ENCODE data around the gene FARSB.
A peak's percentile ranks its signal among the peaks of the same experiment; 100 is the strongest.
"Not testable (repeated sequence)": the region's sequence is repeated elsewhere in the genome, so short reads cannot be mapped to it uniquely, and the experiment has no call there.

FARSB gene

DNA sequence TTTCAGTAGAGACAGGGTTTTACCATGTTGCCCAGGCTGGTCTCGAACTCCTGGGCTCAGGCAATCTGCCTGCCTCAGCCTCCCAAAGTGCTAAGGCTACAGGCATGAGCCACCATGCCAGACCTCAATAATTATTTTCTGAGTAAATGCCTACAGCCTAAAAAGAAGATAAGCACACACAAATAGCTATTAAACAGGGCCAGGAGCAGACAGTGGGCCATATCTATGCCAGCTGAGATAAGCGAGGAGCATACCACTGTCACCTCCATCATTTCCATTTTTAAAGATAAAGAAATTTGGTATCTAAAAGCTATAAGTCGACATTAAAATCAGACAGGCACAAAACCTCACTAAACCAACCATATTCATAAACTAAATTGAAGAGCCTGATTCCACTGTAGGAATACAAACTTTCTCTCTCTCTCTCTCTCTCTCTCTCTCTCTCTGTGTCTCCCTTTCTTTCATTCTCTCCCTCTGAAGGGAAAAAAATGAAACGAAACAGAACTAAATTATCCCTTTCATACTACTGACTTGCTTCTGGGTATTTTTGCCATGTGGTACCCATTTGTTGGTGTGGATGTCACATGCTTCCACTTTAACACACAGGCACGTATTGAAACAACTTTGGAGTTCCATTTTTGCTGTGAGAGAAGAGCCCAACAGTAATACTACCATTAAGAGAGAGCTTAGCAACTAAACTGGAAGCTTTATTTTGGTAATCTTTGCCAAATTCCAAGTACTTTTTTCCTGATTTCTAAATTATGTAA is 51.0 kb downstream of the FARSB start:
- no peaks in the 10 kb centered on the region for H3K4me1 Mint-ChIP-seq (ENCODE audit: low read depth)
- H3K36me3 Mint-ChIP-seq (ENCODE audit: low read depth): peaks cover 59% of the 10 kb centered on the region
- no peak overlapping the region for H3K27ac Mint-ChIP-seq

DNA sequence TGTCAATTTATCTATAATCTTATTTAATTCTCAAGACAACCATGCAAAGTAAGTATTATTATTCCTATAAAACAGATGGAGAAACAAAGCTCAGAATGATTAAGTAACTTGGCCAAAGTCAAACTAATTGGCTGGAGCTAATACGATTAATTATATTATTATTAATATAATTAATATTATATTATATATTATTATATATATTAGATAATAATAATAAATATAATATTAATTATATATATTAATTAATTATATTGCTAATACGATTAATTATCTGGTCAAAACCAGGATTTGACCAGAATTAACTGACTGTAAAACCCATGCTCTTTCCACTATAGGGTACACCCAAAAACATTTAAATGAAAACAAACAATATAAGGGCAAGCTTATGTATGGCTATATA is 52.4 kb downstream of the FARSB start:
- H3K4me1 Mint-ChIP-seq (ENCODE audit: low read depth): no peaks in the 10 kb centered on the region
- no peaks in the 10 kb centered on the region for H3K27me3 Mint-ChIP-seq
- H3K27ac Mint-ChIP-seq: no peak overlapping the region
- no peak overlapping the region for H3K4me3 Mint-ChIP-seq
- no peaks in the 10 kb centered on the region for H3K9me3 Mint-ChIP-seq
- H3K36me3 Mint-ChIP-seq (ENCODE audit: low read depth): peaks cover 59% of the 10 kb centered on the region

More for the DNA sequence above, 51.0 kb downstream of the FARSB start:
- H3K27me3 Mint-ChIP-seq: no peaks in the 10 kb centered on the region
- no peaks in the 10 kb centered on the region for H3K9me3 Mint-ChIP-seq
- no peak overlapping the region for H3K4me3 Mint-ChIP-seq

DNA sequence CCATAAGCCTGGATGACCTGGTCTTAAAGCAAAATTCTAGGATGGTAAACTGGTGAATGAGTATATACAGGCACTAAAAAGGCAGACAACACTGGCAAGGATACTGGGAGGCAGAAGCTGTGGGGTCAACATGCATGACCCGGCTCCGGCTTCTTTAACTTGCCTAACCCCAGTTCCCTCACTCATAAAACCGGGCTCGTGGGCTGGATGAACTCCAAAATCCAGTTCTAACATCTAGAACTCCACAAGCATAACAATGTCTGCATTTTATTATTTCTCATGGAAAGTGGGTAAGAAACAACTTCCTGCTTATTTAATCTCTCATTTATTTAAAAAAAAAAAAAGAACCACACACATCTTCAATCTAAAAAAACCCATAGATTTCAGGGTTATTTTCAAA is 57.3 kb downstream of the FARSB start:
- no peaks in the 10 kb centered on the region for H3K4me1 Mint-ChIP-seq (ENCODE audit: low read depth)
- no peaks in the 10 kb centered on the region for H3K9me3 Mint-ChIP-seq
- no peaks in the 10 kb centered on the region for H3K27me3 Mint-ChIP-seq
- peaks cover 74% of the 10 kb centered on the region for H3K36me3 Mint-ChIP-seq (ENCODE audit: low read depth)
- H3K27ac Mint-ChIP-seq: no peak overlapping the region
- no peak overlapping the region for H3K4me3 Mint-ChIP-seq

DNA sequence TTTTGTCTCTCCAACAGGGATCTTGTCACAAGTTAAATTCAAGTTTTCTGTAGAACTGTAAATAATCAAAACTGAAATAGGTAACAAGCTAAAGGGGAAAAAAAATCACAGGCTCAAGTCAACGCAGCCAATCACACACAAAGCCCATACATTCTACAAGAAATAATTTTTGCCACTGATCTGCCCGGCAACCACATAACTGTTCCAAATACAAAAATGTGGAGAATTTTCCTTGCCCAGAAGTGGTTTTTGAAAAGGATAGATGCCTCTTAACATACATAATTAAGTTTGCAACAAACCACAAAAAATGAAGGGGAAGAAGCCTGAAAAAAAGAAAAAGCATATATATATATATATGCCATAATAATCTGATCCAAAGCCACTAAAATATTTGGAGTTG is 60.3 kb downstream of the FARSB start:
- Mint-ChIP-seq H3K27me3 (no peaks in the 10 kb centered on the region), H3K27ac (no peak overlapping the region), H3K36me3 (ENCODE audit: low read depth) (peaks cover 87% of the 10 kb centered on the region), H3K4me1 (ENCODE audit: low read depth) (no peaks in the 10 kb centered on the region), H3K4me3 (no peak overlapping the region), H3K9me3 (no peaks in the 10 kb centered on the region)

DNA sequence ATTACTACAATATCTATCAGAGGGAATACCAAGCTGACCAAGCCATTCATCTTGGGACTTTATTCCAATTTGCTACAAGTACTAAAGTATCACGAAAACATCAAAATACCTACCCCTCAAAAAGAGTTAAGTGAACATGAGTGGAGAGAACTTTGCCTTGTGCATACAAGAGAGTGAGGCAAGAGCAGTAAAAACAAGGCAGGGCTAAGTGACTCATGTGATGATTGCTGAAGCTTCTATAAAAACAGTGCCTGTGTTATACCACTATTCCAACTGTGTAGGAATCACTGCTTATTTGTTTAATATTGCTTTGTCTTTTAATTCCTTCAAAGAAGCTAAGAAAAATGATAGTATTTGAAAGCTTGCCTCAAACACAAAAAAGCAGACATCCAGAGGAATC is 61.2 kb downstream of the FARSB start:
- H3K36me3 Mint-ChIP-seq (ENCODE audit: low read depth): peaks cover 86% of the 10 kb centered on the region

DNA sequence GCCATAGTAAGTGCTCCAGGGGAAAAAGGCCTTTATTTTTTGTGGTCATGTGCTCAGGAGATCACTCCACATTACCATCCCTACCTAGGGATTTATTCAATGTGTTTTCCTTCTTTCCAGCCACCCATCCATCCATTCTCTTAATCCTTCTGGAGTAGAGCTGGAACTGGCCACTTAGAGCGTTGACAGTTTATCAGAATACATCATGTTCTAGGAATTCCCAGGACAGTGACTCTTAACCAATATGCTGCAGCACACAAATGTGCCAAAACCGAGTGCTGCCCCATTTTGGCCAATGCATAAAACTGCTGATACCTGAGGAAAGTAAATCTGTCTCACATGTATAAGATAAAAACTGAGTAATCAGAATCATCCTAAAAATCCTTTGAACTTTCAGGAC is 63.7 kb downstream of the FARSB start:
- Mint-ChIP-seq H3K9me3 (no peaks in the 10 kb centered on the region), H3K27ac (no peak overlapping the region), H3K4me3 (no peak overlapping the region), H3K4me1 (ENCODE audit: low read depth) (no peaks in the 10 kb centered on the region), H3K27me3 (no peaks in the 10 kb centered on the region), H3K36me3 (ENCODE audit: low read depth) (peaks cover 85% of the 10 kb centered on the region)

More for the DNA sequence above, 61.2 kb downstream of the FARSB start:
- no peak overlapping the region for H3K4me3 Mint-ChIP-seq
- H3K9me3 Mint-ChIP-seq: no peaks in the 10 kb centered on the region
- H3K27me3 Mint-ChIP-seq: no peaks in the 10 kb centered on the region
- H3K27ac Mint-ChIP-seq: no peak overlapping the region
- H3K4me1 Mint-ChIP-seq (ENCODE audit: low read depth): no peaks in the 10 kb centered on the region

DNA sequence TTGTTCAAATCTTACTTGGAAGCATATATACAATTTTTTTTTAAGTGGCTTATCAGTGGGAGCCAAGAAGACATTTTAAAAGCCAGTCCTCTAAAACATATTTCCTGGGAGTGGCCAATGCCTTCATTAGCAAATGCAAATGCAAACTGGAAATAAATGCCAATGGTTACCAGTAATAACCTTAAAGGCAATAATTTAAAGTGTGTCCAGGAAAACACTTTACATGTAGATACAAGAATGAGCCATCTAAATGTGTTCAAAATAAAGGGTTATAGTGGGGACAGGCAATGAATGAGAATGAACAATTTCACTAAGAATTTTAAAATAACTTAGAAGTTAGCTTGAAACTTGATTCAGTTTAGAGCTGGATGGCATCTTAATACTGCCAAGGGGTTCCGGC is 64.2 kb downstream of the FARSB start:
- peaks cover 85% of the 10 kb centered on the region for H3K36me3 Mint-ChIP-seq (ENCODE audit: low read depth)
- no peaks in the 10 kb centered on the region for H3K27me3 Mint-ChIP-seq

DNA sequence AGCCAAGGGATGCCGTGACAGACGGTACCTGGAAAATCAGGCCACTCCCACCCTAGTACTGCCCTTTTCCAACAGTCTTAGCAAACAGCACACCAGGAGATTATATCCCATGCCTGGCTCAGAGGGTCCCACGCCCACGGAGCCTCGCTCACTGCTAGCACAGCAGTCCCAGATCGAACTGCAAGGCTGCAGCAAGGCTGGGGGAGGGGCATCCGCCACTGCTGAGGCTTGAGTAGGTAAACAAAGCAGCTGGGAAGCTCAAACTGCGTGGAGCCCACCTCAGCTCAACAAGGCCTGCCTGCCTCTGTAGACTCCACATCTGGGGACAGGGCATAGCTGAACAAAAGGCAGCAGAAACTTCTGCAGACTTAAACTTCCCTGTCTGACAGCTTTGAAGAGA is 71.3 kb downstream of the FARSB start:
- Mint-ChIP-seq H3K4me1 (ENCODE audit: low read depth) (peaks cover 20% of the 10 kb centered on the region), H3K36me3 (ENCODE audit: low read depth) (peaks cover 79% of the 10 kb centered on the region)
- not testable (repeated sequence) for H3K4me3 Mint-ChIP-seq, H3K9me3 Mint-ChIP-seq, H3K27me3 Mint-ChIP-seq, H3K27ac Mint-ChIP-seq

More for the DNA sequence above, 64.2 kb downstream of the FARSB start:
- Mint-ChIP-seq H3K9me3 (no peaks in the 10 kb centered on the region), H3K27ac (no peak overlapping the region), H3K4me1 (ENCODE audit: low read depth) (no peaks in the 10 kb centered on the region), H3K4me3 (no peak overlapping the region)

DNA sequence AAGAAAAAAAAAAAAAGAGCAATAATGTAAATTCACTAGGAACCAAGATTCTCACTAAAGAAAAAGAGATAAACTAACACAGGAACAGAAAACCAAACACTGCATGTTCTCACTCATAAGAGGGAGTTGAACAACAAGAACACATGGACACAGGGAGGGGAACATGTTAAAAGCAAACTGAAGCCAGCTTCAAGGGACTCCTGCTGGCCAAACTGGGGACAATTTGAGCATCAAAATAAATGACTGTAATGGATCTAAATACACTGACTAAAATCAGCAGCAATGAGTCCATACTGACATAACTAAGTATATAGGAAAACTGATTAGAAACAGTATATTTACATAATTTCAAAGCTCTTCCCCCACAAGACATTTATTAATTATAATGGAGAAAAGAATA is 73.0 kb downstream of the FARSB start:
- H3K4me1 Mint-ChIP-seq (ENCODE audit: low read depth): peaks cover 20% of the 10 kb centered on the region
- H3K36me3 Mint-ChIP-seq (ENCODE audit: low read depth): peaks cover 76% of the 10 kb centered on the region
- H3K27ac Mint-ChIP-seq: no peak overlapping the region
- H3K27me3 Mint-ChIP-seq: no peaks in the 10 kb centered on the region
- no peaks in the 10 kb centered on the region for H3K9me3 Mint-ChIP-seq
- H3K4me3 Mint-ChIP-seq: no peak overlapping the region

DNA sequence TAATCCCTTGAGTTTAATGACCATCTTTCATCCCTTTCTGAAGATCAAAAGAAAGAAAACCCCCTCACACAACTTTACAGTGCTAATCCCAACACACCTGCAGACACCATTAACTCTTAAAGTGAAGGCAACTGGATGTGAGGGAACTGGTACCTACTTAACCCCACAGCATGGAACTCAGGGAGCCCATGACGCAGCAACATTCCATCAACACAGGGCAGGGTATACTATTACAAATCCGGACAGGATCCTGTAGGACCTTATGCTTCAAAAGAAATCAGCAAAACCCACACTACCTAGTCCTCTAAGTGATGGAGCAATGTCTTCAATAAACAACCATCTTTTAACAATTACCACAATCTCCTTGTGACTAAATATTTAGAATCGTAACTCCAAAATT is 78.6 kb downstream of the FARSB start:
- H3K27ac Mint-ChIP-seq: no peak overlapping the region
- H3K4me1 Mint-ChIP-seq (ENCODE audit: low read depth): peaks cover 14% of the 10 kb centered on the region
- H3K36me3 Mint-ChIP-seq (ENCODE audit: low read depth): peaks cover 71% of the 10 kb centered on the region

DNA sequence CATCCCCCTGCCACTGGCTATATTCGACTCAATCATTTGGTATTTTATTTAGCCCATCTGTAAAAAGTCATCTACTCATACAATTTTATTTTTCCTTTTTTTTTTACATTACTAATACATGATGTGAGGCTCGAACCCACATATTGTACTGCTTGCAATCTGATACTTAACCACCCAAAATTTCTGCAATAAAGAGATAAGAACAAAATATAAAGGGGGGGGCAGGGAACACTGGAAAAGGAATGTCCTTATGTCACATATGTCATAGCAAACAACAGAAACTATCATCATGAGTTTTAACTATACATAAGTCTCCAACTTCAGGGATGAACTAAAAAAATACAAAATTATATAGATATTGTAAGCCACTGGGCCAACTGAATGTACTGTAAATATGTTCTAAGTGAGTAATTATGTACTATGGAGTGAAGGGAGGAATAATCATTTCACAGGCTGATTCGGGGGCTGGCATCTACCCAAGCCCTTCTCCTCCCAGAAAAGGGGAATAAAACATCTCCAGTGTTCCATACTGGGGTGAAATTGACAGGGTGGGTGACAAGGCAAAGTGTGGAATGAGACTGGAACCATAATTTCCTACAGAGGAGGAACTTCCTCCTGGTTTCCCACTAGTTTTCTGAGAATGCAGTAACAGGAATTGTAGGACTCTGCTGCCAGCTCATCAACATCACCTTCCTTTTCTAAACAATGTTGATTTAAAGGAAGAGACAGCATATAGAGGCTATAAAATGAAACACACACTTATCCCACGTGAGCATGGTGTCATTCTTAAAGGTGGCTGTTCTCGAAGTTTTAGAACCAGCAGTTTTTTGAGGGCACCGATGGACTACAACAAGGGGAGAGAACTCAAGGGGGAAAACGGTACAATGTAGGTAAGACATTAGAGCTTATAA is 79.5 kb downstream of the FARSB start:
- H3K9me3 Mint-ChIP-seq: no peaks in the 10 kb centered on the region
- H3K4me1 Mint-ChIP-seq (ENCODE audit: low read depth): peaks cover 8% of the 10 kb centered on the region
- H3K4me3 Mint-ChIP-seq: no peak overlapping the region
- H3K36me3 Mint-ChIP-seq (ENCODE audit: low read depth): peaks cover 71% of the 10 kb centered on the region
- H3K27me3 Mint-ChIP-seq: no peaks in the 10 kb centered on the region
- peak overlapping the region; percentile 36 for H3K27ac Mint-ChIP-seq

More for the DNA sequence above, 78.6 kb downstream of the FARSB start:
- H3K4me3 Mint-ChIP-seq: no peak overlapping the region
- no peaks in the 10 kb centered on the region for H3K9me3 Mint-ChIP-seq
- H3K27me3 Mint-ChIP-seq: no peaks in the 10 kb centered on the region

DNA sequence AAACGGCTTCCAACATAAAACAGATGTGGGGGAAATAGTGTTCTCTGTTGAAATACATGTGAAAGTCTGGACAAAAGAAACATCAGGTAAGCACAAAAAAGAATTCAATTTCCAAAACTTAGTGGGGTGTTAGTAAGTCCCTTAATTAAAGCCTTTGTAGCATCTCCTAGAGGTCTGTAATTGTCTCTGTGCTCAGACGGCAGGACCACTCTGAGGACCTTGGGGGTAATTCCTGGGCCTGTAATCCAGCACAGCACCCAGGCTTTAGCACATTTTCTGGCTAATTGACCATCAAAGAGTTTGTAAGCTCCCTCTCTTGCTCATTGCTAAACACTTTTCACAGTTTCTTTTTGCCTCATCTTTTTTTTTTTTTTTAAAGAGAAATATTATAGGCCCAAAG is 80.3 kb downstream of the FARSB start:
- H3K27ac Mint-ChIP-seq: no peak overlapping the region
- H3K4me3 Mint-ChIP-seq: no peak overlapping the region
- H3K4me1 Mint-ChIP-seq (ENCODE audit: low read depth): peaks cover 2% of the 10 kb centered on the region
- H3K9me3 Mint-ChIP-seq: no peaks in the 10 kb centered on the region
- peaks cover 73% of the 10 kb centered on the region for H3K36me3 Mint-ChIP-seq (ENCODE audit: low read depth)
- H3K27me3 Mint-ChIP-seq: no peaks in the 10 kb centered on the region

DNA sequence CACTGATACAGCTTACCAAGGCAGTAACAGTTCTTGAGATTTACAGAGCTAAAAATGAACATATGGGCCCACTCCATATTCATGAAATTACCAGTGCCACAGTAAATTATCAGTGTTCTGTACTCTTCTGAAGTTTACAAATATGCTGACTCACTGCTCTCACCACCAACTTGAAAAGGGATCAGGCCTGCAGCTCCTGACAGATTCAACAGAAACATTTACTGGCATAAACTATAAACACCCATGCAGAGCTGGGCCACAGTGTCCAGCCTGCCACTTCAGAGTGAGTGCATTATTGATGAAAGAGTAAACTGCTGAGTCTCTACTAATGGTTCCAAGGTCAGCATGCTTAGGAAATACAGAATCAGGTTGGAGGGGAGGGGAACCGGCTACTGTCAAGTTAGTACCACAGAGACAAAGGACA is 83.1 kb downstream of the FARSB start:
- no peaks in the 10 kb centered on the region for H3K27me3 Mint-ChIP-seq

DNA sequence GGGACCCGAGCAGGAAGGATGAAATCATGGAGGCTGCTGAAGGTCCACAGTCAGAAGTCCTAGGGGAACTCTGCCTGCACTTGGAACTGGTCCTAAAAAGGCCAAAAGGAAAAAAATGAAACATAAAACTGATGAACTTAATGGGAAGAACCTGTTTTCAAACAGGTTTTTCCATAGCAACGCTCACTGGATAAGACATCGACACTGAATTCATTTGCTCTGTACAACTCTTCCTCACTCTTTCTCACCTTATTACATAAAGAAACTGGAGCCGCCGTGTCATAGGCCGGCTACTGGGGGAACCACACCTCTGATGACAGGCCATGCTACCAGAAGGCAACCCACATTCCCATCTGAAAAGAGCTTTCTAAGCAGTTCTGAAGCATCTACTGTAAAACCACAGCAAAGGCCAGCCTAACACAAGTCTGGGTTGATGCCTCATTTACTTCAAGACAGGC is 83.6 kb downstream of the FARSB start:
- H3K27ac Mint-ChIP-seq: no peak overlapping the region
- no peaks in the 10 kb centered on the region for H3K4me1 Mint-ChIP-seq (ENCODE audit: low read depth)
- H3K36me3 Mint-ChIP-seq (ENCODE audit: low read depth): peaks cover 75% of the 10 kb centered on the region

More for the DNA sequence above, 83.1 kb downstream of the FARSB start:
- no peaks in the 10 kb centered on the region for H3K9me3 Mint-ChIP-seq
- H3K27ac Mint-ChIP-seq: peak overlapping the region; percentile 32
- no peaks in the 10 kb centered on the region for H3K4me1 Mint-ChIP-seq (ENCODE audit: low read depth)
- no peak overlapping the region for H3K4me3 Mint-ChIP-seq
- H3K36me3 Mint-ChIP-seq (ENCODE audit: low read depth): peaks cover 75% of the 10 kb centered on the region

DNA sequence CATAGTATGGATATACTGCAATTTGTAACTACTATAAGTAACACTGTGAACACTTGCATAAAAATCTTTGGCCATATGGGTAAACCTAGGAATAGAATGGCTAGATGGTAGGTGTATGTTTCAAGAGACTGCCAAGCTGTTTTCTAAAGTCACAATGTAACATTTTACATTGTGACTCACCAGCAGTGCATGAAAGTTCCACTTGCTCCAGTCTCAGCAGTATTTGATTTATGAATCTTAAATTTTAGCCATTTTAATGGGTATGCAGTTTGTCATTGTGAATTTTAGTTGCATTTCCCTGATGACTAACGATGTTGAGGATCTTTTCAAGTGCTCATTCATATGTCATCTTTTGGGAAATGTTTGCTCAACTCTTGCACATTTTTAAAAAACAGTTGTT is 86.1 kb downstream of the FARSB start:
- Mint-ChIP-seq H3K4me1 (ENCODE audit: low read depth) (no peaks in the 10 kb centered on the region), H3K36me3 (ENCODE audit: low read depth) (peaks cover 87% of the 10 kb centered on the region), H3K9me3 (no peaks in the 10 kb centered on the region), H3K27ac (no peak overlapping the region), H3K4me3 (no peak overlapping the region), H3K27me3 (no peaks in the 10 kb centered on the region)

More for the DNA sequence above, 83.6 kb downstream of the FARSB start:
- Mint-ChIP-seq H3K4me3 (no peak overlapping the region), H3K9me3 (no peaks in the 10 kb centered on the region), H3K27me3 (no peaks in the 10 kb centered on the region)

Measured in stimulated activated naive CD8-positive, alpha-beta T cell treated with anti-CD3 and anti-CD28 coated beads, Interleukin-15, Interleukin-2, amounts not matched to agents 100 ng/mL and 50 ng/mL, for 24 hours (primary cell).